GM19025 (cell line): ENCODE data around the gene ISCU.

ENCODE experiments used
- ATAC-seq: cut with Tn5 transposase; IDR thresholded peaks from one replicate; pipeline ENCODE4 v1.9.1; 2021; ENCODE audit warnings: mild to moderate bottlenecking, low read depth, moderate library complexity; ENCODE audit not compliant: unreplicated experiment

The ISCU gene

DNA sequence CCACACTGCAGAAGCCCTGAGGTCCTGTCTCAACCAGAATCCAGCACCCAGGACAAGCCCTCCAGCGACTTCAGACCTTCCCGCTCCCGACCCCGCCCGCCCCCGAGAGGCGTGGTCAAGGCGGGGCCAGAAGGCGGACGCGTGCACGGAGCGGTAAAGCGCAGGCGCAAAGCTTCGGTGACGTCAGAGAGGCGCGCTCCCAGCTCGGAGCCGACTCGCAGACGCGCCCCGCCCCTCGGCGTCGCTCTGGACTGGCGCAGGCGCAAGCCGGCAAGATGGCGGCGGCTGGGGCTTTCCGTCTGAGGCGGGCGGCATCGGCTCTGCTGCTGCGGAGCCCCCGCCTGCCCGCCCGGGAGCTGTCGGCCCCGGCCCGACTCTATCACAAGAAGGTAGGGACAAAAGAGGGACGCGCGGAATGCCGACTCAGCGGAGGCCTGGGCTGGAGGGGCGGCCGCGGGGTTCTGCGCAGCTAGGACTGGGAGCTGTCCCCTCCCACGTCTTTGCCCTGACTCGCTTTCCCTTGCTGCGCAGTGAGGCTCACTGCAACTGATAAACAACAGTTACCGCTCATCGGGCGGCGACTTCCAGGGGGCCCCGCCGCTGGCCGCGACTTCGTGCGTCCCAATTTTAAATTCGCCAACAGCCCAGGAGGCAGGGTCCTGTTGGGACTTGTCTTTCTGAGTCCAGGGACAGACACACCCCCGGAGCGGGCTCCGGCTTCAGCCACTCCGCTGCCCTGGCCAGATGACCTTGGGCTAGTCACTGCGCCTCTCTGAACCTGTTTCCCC, at the start of gene ISCU:
ISCU (plus strand) TSS at position 249 of the 788 bp plus-strand sequence; CDS start at position 276, 27 bp downstream.
- ATAC-seq = peak; percentile 51

DNA sequence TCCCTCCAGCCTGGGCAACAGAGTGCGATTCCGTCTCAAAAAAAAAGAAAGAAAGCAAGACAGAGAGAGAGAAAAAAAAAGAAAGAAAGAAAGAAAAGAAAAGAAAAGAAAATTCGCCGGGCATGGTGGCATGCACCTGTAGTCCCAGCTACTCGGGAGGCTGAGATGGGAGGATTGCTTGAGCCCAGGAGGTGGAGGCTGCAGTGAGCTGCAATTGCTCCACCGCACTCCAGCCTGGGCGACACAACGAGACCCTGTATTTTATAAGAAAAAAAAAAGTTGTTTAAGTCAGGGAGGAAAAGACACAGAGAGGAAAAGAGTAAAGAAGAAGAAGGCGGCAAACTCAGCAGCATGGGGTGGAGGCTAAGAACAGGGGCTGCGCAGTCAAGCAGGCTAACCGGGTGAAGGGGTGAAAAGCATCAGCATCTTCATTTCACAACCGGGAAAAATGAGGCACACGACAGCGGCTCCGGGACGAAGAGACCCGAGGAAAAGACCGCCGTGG, 47.9 kb upstream of the ISCU start:
- ATAC-seq = peak; percentile 4

DNA sequence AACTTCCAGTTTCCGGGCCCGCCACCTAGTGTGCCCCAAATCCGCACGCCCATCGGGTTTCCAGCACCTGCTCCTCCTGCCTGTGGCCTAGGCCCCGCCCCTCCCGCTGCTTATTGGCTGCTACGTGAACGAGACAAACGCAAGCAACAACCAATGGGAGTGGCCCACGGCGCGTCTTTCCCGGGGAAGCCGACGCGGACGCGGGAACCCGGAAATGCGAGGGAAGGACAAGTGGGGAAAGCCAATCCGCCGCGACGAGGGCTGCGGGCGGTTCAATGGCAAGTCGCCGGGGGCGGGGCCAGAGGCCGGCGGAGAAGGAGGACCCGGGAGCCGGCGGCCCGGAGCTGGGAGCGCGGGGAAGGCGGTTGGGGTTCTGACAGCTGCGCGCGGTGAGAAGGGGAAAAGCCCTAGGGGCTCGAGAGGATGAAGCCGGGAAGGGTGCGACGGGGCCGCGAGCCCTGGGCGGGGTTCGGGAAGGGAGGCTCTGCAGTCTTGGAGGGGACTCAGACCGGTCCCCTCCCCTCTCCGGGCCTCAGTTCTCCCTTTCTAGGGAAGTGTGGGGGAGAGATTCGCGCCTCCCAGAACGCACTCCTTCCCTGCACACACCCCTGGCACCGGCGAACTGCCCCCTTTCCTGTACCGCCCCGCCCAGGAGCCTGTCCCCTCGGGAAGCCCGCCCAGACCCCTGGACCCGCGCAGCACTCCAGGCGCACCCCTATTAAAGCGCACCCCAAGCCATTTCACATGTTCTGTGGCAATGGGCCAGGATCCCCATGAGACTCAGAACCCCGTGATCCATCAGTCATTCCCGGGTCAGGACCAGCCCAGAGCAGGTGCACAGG, 47.2 kb upstream of the ISCU start, which contains the start of gene FICD:
FICD (plus strand) TSS at position 305 of the 842 bp plus-strand sequence. CDS start 1,696 bp downstream, outside the sequence.
- peak; percentile 87 for ATAC-seq

DNA sequence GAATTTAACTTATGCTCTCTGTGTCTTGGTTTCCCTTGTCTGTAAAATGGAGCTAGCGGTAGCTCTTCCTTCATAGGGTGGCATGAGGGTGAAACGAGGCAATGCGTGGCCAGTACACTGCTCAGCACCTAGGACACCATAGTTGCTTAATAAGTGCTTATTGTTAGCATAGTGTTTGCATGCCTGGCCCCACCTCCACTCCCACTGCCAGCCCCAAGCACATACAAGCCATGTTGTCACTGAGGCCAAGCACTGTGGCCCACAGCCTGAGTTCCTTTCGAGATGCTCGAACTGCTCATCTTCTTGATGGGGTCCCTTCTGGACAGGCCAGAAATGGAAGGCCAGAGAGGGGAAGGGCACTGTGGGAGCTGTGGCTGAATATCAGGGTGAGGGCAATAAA, 46.5 kb upstream of the ISCU start:
- no peak for ATAC-seq

DNA sequence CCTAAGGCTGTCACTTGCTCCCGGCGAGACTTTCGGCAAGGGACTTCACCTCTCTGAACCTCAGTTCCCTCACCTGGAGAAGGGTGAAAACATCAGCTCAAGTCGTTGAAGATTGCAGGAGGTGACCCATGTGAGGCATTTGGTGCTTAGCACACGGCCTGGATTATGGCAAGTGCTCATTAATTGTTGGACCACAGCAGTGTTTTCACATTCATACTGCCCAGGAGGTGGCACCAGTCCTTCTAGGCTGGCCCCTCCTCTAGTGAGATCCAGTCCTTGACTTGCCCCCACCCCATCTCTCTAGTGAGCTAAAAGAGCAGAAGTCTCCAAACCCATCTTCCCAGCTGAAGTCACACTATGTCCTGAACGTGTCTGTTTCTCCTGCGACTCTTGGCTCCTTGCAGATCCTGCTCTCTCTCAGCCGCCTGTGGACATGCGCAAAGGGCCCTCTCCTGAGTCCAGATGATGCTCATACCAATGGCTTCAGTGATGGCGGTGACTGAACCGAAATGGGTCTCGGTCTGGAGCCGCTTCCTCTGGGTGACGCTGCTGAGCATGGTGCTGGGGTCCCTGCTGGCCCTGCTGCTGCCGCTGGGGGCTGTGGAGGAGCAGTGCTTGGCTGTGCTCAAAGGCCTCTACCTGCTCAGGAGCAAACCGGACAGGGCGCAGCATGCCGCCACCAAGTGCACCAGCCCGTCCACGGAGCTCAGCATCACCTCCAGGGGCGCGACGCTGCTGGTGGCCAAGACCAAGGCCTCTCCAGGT, 45.7 kb upstream of the ISCU start:
- ATAC-seq = no peak

DNA sequence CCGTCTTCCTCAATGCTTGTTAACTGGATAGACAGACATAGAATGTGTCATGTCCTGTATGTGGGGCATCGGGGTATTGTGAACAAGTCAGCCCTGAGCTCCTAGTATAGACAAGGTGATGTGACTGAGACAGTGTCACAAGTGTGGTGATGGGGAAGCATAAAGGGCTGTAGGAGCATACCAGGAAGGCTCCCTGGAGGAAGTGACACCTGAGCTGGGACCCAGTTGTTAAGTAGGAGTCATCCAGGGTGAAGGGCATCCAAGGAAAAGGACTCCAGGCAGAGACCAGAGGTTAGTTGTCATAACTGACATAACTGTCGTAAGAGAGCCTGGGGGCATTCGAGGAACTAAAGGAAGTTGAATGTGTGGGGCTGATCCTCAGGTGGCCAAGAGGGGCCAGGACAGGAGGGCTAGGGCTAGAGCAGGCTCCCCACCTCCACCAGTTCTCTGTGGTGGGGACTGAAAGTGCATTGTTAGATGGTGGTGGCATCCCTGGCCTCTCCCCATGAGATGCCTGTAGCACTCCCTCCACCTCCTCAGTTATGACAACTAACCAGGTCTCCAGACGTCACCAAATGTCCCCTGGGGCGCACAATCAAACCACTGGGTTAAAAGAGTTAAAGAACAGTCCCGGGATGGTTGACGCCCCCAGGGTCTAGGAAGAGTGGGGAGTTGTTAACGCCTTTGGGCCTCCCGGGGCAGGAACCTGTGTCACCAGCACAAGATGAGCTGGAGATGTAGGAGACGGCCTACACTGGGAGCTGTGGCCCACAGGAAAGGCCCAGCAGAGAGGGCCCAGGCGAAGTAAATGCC, 44.9 kb upstream of the ISCU start:
- ATAC-seq = no peak

DNA sequence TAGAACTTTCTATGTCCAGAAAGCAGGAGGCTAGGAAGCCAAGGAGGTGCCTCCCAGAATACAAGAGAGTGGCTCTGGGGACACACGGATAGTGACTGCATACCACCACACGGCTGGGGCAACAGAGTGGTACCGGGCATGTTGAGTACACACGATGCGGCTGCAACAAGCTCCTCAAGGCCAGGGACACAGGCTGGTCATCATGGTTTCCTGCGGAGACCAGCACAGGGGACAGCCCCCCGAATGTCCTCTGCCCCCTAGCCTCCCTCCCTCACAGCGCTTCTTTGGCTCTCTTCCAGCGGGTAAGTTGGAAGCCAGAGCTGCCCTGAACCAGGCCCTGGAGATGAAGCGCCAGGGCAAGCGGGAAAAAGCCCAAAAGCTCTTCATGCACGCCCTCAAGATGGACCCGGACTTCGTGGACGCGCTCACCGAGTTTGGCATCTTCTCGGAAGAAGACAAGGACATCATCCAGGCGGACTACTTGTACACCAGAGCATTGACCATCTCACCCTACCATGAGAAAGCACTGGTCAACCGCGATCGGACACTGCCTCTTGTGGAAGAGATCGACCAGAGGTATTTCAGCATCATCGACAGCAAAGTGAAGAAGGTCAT, 44.2 kb upstream of the ISCU start:
- no peak for ATAC-seq

DNA sequence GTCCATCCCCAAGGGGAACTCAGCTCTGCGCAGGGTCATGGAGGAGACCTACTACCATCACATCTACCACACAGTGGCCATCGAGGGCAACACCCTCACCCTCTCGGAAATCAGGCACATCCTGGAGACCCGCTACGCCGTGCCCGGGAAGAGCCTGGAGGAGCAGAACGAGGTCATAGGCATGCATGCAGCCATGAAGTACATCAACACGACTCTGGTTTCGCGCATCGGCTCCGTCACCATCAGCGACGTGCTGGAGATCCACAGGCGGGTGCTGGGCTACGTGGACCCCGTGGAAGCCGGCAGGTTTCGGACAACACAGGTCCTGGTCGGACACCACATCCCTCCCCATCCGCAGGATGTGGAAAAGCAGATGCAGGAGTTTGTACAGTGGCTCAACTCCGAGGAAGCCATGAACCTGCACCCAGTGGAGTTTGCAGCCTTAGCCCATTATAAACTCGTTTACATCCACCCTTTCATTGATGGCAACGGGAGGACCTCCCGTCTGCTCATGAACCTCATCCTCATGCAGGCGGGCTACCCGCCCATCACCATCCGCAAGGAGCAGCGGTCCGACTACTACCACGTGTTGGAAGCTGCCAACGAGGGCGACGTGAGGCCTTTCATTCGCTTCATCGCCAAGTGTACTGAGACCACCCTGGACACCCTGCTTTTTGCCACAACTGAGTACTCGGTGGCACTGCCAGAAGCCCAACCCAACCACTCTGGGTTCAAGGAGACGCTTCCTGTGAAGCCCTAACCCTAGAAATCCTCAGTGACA, 43.5 kb upstream of the ISCU start:
- ATAC-seq = no peak

DNA sequence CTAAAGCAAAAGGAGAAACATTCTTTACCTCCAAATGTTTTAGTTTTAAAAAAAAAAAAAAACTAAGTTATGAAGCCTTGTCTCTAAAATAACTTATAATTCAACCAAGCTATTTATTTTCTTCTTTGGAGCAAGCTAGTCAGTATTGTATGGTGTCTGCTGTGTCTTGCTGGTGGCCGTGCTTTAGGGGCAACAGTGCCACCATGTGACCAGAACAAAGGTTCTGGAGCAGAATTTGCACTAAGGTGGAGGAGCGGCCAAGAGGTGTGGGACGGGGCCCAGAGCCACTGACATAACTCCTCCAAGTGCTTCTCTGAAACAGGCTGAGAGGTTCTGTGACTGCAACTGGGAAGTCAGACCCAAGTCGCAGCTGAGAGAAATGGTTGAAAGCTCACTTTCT, 42.8 kb upstream of the ISCU start:
- no peak for ATAC-seq

DNA sequence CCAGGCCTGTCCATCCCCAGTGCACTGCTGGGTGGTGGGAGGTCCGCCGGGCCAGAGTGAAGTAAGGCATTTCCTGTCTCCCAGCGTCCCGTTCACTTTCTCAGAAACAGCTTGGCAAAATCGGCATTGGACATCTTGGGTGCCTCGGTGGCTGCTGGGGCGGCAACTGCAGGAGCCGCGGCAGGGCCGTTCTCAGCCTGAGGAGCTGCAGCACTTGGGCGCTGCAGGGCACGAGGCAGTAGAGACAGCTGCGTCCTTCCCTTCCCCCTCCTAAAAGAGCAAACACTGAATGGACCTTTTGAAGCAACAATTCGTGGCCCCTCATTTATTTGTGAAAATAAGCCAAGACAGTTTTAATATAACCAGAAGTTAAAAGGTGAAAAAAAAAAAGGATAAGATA, 39.0 kb upstream of the ISCU start:
- no peak for ATAC-seq

DNA sequence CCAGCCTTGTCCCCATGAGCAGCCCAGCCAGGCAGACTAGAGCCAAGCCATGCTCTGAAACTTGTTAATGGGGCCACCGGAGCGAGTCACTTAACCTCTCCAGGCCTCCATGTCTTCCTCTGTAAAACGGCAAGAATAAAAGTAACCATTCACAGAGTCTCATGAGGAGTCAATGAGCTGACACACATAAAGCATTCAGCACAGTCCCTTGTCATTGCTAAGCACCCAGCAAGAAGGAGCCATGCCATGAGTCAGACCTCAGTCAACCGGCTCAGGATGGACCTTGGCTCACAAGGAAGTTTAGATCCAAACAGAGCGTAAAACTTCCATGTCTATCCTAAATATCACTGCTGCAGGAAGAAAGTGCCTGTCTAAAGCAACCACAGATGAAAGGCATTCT, 36.7 kb upstream of the ISCU start:
- no peak for ATAC-seq

DNA sequence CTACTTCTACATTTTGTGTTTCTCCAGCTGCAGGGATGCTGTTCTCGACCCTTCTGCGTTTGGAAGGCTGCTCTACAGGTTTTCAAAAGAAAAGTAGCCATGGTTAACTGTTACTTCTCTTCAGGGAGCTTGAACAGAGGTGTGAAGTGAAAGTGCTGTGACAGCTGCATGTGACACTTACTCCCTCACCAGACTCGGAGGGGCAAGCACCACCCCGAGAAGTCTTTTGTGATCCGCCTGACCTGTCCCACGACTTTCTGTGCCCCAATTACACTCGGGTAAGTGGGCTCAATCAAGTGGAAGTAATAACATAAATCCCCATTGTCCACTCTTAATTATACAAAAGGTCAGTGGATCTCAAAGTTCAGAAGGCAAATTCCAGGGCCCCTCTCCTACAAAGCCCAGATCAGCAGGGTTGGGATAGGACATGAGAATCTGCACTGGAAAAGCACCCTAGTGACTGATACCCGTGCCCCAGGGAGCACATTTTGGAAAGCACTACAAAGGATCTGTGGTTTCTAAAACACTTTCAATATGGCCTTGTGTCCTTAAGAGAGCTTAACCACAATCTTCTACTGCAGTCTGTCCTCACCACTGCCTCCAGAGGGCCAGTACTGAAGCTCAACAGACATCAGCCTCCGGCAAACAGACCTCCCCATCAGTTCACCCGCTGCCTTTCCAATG, 35.8 kb upstream of the ISCU start:
- ATAC-seq = no peak

DNA sequence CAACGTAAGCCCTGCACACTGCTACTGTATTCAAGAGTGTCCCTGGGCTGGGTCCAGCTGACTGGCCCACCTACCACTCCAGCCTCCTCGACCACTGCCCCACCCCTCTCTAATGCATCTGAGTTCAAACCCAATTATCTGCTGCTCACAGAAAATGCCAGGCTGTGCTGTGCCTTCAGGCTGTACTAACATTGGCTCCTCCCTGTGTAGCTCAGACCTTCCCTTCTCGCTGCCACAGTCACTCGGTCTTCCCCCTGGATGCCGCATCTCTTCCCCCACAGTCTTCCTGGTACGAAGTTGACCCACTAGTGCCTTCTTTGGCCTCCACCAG, 35.3 kb upstream of the ISCU start:
- ATAC-seq = no peak

DNA sequence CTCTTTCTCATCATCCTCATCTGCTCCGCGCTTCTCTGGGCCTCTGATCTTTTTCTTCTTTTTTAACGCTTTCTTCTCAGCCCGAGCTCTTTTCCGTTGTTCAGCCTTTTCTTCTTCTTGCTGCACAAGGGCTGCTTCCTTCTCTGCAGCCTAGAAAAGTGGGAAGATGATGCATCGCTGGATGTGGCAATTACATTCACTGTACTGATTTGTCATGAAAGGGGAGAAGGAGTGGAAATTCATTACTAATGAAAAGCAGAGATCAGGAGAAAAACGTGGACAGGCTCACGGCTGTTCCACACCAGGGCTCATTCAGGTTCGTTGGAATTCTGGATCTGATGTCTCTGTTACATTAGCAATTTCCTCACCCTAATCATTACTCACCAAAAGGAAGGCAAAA, 32.2 kb upstream of the ISCU start:
- ATAC-seq = no peak

DNA sequence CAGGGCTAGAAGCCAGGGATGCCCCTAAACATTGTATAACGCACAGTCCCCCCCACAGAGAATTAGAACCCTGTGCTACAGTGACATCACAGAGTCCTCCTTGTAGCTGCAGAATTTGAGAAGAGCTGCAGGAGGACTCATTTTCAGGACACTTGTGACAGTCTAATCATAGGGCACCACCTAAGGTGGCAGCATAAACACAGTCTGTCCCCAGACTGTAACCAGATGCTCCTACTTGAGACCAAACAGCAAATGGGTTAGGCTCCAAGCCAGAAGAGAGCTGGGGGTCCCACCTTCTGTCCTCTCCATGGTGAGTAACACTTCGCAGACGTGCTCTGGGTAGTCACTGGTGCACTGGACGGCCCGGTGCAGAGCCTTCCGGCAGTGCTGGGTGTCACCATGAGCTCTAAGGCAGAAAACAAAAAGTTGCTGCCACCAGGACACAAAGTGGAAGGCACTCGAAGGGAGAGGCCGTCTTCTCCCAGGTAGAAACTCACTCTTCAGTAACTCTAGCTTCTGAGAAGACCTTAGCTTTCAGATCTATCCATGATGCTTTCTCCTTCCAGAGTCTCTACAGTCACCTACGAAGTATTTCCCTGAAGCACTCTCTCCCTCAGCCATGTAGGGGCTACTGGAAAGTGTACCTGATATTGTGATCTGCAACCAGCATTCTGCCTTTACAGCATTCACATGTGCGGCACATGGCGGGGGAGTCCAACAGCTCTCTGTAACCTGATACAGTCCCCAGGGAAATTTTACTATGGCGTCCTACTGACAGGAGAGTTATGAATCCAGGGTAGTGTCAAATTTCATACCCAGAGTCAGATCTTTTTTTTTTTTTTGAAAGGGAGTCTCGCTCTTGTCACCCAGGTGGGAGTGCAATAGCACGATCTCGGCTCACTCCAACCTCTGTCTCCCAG, 30.2 kb upstream of the ISCU start:
- no peak for ATAC-seq

DNA sequence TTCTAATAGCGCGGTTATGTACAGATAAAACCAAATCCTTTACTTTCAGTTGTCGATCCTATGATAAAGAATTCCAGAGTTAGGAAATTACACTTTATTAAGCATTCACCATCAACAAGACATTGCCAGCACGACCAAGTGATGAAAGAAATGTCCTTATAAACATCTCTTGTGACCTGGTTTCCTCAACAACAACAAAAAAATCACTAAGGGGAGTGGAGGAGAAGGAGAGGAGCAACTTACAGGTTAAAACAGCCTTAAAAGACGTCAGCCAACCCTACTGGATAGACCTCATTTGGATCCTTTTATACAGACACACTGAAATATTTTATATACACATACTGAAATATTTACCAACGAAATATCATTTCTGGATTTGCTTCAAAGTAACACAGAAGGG, 24.2 kb upstream of the ISCU start:
- no peak for ATAC-seq

DNA sequence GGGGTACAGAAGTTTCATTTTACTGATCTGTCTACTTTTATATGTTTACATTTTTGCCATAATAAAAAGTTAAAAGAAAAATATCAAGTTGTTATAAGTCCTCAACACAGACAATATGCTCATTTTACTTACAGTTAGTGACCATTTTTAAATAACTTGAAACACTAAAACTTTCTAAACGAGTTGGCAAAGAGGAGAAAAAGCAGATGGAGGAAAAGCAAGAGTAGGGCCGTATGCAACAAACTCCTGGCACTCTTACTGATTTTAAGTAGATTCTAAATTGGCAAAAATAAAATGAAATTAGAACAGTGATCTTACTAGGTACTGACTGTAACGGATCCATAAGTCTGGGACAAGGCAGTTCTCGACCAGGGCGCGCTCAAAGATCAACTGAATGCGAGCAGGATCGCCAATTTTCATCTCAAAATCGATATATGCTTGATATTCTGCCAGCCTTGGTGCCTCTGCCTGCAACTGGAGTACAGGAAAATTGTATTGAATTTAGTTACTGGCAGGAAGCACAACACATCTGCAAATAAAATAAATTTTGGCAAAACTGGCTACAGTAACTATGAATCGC, 23.7 kb upstream of the ISCU start:
- ATAC-seq = no peak
